HL-60 (cell line): ENCODE data around the gene GNA14.

Experiments
- GABPA ChIP-seq: IDR thresholded peaks from 2 replicates; pipeline ENCODE4 v1.6.1; 2012; ENCODE audit warnings: low read depth
- POLR2AphosphoS5 ChIP-seq: IDR thresholded peaks from 2 replicates; pipeline ENCODE4 v1.6.1; 2012; ENCODE audit warnings: low read depth
- SPI1 ChIP-seq: IDR thresholded peaks from 2 replicates; pipeline ENCODE4 v1.6.1; 2012; ENCODE audit warnings: low read depth, mild to moderate bottlenecking, borderline replicate concordance
- TF ChIP-seq, protein P1 (sequence below): IDR thresholded peaks from one replicate; pipeline ENCODE4 v1.5.1; 2011; ENCODE audit warnings: low read length, control low read depth, inconsistent platforms; ENCODE audit not compliant: insufficient read depth
- TF ChIP-seq, protein P2 (sequence below): IDR thresholded peaks from 2 replicates; pipeline ENCODE4 v1.6.1; 2012; ENCODE audit warnings: low read depth; ENCODE audit not compliant: insufficient replicate concordance

DNA sequence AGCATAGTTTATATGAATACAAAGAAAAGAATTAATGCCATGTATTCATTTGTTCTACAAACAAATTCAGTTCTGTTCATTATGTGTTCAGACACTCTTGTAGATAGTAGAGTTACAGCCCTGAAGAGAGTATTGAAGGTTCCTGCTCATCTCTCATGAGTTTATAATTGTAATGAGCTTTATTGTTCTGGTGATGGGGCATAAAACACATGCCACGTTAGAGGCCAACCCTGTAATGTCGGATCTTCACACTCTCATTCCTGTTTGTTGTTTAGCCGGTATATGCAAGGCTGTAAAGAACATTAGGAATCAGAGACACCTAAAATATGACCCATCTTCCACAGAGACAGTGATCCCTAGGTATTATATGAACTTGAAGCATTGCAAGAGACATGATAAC, 256.3 kb downstream of the GNA14 start:
- TF ChIP-seq, protein P1, sequence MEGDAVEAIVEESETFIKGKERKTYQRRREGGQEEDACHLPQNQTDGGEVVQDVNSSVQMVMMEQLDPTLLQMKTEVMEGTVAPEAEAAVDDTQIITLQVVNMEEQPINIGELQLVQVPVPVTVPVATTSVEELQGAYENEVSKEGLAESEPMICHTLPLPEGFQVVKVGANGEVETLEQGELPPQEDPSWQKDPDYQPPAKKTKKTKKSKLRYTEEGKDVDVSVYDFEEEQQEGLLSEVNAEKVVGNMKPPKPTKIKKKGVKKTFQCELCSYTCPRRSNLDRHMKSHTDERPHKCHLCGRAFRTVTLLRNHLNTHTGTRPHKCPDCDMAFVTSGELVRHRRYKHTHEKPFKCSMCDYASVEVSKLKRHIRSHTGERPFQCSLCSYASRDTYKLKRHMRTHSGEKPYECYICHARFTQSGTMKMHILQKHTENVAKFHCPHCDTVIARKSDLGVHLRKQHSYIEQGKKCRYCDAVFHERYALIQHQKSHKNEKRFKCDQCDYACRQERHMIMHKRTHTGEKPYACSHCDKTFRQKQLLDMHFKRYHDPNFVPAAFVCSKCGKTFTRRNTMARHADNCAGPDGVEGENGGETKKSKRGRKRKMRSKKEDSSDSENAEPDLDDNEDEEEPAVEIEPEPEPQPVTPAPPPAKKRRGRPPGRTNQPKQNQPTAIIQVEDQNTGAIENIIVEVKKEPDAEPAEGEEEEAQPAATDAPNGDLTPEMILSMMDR, result no peak
- TF ChIP-seq GABPA (no peak), POLR2AphosphoS5 (no peak), SPI1 (no peak)
- TF ChIP-seq, protein P2, sequence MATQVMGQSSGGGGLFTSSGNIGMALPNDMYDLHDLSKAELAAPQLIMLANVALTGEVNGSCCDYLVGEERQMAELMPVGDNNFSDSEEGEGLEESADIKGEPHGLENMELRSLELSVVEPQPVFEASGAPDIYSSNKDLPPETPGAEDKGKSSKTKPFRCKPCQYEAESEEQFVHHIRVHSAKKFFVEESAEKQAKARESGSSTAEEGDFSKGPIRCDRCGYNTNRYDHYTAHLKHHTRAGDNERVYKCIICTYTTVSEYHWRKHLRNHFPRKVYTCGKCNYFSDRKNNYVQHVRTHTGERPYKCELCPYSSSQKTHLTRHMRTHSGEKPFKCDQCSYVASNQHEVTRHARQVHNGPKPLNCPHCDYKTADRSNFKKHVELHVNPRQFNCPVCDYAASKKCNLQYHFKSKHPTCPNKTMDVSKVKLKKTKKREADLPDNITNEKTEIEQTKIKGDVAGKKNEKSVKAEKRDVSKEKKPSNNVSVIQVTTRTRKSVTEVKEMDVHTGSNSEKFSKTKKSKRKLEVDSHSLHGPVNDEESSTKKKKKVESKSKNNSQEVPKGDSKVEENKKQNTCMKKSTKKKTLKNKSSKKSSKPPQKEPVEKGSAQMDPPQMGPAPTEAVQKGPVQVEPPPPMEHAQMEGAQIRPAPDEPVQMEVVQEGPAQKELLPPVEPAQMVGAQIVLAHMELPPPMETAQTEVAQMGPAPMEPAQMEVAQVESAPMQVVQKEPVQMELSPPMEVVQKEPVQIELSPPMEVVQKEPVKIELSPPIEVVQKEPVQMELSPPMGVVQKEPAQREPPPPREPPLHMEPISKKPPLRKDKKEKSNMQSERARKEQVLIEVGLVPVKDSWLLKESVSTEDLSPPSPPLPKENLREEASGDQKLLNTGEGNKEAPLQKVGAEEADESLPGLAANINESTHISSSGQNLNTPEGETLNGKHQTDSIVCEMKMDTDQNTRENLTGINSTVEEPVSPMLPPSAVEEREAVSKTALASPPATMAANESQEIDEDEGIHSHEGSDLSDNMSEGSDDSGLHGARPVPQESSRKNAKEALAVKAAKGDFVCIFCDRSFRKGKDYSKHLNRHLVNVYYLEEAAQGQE, result no peak
